Rectal smooth muscle tissue (tissue), 1 donor: ENCODE measurements around the gene ITSN2.

Experiments used
- H3K27ac ChIP-seq: one replicate; pipeline ENCODE4 v1.7.0; 2013; ENCODE audit warnings: low read depth, low read length, inconsistent platforms
- H3K27me3 ChIP-seq: one replicate; pipeline ENCODE4 v1.7.0; 2013; ENCODE audit warnings: low read length; ENCODE audit not compliant: control insufficient read depth, insufficient read depth
- H3K36me3 ChIP-seq: one replicate; pipeline ENCODE4 v1.7.0; 2013; ENCODE audit warnings: low read length; ENCODE audit not compliant: control insufficient read depth, insufficient read depth
- H3K4me1 ChIP-seq: one replicate; pipeline ENCODE4 v1.7.0; 2013; ENCODE audit warnings: low read length; ENCODE audit not compliant: control insufficient read depth, insufficient read depth
- H3K4me3 ChIP-seq: one replicate; pipeline ENCODE4 v1.7.0; 2013; ENCODE audit warnings: low read length
- H3K9ac ChIP-seq: one replicate; pipeline ENCODE4 v1.7.0; 2013; ENCODE audit warnings: low read length

Gene ITSN2

DNA sequence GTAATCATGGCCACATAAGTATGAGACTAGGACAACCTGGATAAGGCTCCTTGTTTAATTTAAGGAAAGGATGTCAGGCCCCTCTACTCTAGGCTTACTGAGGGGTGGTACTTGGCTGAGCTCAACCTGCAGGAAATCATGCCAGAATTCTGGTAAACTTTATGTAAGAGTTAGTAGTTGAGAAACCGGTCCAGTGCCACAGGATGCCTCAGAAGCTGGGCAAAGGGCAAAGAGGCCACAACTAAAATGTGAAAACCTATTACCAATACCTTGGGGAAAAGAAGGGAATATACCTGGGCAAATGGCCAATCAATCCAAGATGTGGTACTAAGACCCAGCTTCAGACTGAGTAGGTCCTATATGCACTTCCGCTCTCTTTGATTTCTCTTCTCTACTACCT, 86.7 kb downstream of the ITSN2 start:
- Histone ChIP-seq H3K27me3 (no peaks in the 10 kb centered on the region), H3K4me1 (no peaks in the 10 kb centered on the region), H3K27ac (no peak overlapping the region), H3K4me3 (no peak overlapping the region), H3K9ac (no peak overlapping the region), H3K36me3 (peaks cover 8% of the 10 kb centered on the region)

DNA sequence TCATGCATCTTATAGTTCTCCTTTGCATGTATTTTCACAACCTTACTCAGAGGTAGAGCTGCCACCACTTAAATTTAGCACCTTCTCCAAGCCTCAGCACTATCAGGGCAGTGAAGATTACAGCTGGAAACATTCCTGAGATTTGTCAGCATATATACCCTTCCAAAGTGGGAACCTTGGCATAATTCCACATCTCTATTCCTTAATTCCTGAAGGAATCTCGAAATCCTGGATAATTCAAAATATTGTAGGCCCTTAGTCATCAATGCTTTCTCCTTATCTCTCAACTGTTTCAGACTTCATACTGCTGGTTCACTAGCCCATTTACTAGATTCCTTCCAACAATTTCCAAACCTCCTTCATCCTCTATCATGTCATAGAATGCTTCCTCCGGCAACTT, 87.4 kb downstream of the ITSN2 start:
- peaks cover 8% of the 10 kb centered on the region for H3K36me3 ChIP-seq
- no peaks in the 10 kb centered on the region for H3K27me3 ChIP-seq
- no peaks in the 10 kb centered on the region for H3K4me1 ChIP-seq
- no peak overlapping the region for H3K4me3 ChIP-seq
- H3K27ac ChIP-seq: no peak overlapping the region
- H3K9ac ChIP-seq: no peak overlapping the region

DNA sequence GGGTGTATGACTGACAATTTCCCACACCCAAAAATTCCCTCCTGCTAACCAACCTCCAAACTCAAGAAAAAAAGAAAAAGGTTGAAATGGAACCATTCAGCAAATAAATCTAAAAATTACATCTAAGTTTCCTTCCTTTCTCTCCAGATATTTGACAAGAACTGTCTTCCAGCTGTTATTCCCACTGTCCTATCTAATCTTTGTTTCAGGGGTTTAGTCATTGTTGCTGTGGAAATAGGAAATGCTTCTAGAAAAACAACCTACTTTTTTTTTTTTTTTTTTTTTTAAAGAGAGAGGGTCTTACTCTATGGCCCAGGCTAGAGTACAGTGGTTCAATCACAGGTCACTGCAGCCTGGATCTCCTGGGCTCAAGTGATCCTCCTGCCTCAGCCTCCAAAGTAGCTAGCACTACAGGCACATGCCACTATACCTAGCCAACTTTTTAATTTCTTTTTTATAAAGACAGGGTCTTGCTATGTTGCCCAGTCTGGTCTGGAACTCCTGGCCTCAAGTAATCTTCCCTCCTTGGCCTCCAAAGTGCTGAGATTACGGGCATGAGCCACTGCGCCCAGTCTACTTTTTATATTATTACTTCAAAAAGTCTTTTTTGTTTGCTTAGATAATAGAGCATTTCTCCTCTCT, 88.1 kb downstream of the ITSN2 start:
- H3K9ac ChIP-seq: no peak overlapping the region
- H3K27ac ChIP-seq: no peak overlapping the region
- no peaks in the 10 kb centered on the region for H3K4me1 ChIP-seq
- H3K27me3 ChIP-seq: no peaks in the 10 kb centered on the region
- no peak overlapping the region for H3K4me3 ChIP-seq
- H3K36me3 ChIP-seq: peaks cover 8% of the 10 kb centered on the region

DNA sequence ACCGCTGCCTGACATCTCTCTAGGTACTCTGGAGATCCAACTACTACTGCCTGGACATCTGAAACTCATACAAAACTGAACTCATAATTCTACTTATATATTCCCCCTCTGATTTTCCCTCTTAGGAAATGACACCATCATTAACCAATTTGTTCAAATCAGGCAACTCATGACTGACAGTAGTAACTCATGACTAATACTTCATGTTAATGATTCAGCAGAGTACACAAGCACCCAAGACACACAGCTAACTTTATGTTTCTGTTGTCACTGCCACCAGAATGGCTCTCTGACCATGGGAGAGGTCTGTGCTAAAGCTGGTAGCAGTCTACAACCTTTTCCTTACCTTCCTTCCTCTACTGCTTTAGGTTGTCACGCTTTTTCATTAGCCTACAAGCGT, 91.1 kb downstream of the ITSN2 start:
- Histone ChIP-seq H3K4me3 (no peak overlapping the region), H3K27ac (no peak overlapping the region), H3K4me1 (no peaks in the 10 kb centered on the region), H3K36me3 (peaks cover 5% of the 10 kb centered on the region), H3K27me3 (no peaks in the 10 kb centered on the region), H3K9ac (no peak overlapping the region)

DNA sequence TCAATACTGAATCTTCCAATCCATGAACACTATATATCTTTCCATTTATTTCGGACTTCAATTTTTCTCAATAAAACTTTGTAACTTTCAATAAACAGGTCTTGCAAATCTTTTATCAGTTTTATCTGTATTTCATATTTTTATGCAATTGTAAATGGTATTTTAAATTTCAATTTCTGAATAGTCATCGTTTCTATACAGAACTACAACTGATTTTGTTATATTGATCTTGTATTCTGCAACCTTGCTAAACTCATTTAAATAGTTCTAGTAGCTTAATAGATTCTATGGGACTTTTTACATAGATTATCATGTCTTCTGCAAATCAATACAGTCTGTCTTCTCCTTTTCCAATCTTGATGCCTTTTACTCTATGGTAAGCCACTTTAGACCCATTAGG, 95.1 kb downstream of the ITSN2 start:
- H3K9ac ChIP-seq: no peak overlapping the region
- peaks cover 3% of the 10 kb centered on the region for H3K36me3 ChIP-seq
- peaks cover 2% of the 10 kb centered on the region for H3K4me1 ChIP-seq
- no peak overlapping the region for H3K4me3 ChIP-seq
- no peak overlapping the region for H3K27ac ChIP-seq
- H3K27me3 ChIP-seq: no peaks in the 10 kb centered on the region

DNA sequence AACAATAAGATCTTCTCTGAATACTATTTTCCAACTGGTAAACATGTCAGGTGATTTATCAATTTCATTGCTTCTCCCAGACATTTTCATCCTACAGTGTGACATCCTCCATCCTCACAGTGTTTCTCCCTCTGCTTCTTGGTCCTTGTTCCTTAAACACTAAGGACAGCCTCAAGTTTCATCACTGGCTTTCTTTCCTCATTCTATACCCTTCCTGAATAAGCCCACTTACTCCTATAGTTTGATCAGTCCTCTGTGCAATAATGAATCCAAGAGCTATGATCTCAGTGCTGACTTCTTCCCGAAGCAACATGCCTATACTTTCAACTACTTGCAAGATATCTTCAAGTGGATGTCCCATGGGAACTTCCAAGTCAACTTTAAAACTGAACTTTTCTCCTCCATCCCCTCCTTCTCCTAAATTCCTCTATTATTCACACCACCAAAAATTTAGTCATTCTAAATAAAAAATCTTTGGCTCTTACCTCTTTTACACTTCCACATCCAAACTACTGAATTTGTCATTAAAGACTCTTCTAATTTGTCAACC, 97.8 kb downstream of the ITSN2 start:
- Histone ChIP-seq H3K27ac (no peak overlapping the region), H3K27me3 (no peaks in the 10 kb centered on the region), H3K36me3 (peaks cover 5% of the 10 kb centered on the region), H3K9ac (no peak overlapping the region), H3K4me3 (no peak overlapping the region), H3K4me1 (peaks cover 2% of the 10 kb centered on the region)

DNA sequence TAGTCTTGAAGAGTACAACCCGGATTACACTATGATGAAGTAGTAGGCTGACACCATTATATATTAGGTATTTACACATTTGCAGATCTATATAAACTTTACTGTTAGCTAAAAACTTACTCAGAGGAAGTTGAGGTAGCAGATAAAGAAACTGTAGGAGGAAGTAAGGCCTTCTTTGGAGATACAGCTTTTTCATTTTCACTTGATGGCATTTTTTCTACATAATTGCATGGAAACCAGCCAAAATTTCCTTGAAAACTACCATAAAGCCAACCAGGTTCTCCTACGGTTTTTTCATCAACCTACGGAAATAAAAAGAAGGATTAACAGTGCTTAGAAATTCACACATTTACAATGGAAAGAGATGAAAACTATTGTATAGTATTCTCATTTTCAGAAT, 98.9 kb downstream of the ITSN2 start:
- Histone ChIP-seq H3K36me3 (peaks cover 5% of the 10 kb centered on the region), H3K4me1 (peaks cover 2% of the 10 kb centered on the region), H3K9ac (no peak overlapping the region), H3K27ac (no peak overlapping the region), H3K27me3 (no peaks in the 10 kb centered on the region), H3K4me3 (no peak overlapping the region)

DNA sequence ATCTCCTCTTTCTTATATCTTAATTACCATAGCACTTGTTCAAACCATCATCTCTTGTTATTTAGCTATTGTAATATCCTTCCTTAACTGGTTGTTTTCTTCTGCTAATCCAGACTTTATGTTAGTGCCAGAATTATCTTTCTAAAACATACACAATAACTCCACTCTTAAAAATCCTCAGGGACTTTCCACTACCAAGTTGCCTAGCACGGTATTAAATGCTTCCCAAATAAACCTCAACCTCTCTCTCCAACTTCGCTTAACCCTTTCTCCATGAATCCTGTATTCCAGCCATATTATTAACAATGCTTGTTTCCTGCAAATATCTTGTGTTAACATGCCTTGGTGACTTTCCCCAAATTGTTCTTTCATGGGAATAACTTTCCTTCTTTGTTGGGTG, 101.0 kb downstream of the ITSN2 start:
- H3K27ac ChIP-seq: no peak overlapping the region
- H3K36me3 ChIP-seq: peaks cover 5% of the 10 kb centered on the region
- peaks cover 2% of the 10 kb centered on the region for H3K4me1 ChIP-seq
- no peaks in the 10 kb centered on the region for H3K27me3 ChIP-seq
- H3K9ac ChIP-seq: no peak overlapping the region
- no peak overlapping the region for H3K4me3 ChIP-seq

DNA sequence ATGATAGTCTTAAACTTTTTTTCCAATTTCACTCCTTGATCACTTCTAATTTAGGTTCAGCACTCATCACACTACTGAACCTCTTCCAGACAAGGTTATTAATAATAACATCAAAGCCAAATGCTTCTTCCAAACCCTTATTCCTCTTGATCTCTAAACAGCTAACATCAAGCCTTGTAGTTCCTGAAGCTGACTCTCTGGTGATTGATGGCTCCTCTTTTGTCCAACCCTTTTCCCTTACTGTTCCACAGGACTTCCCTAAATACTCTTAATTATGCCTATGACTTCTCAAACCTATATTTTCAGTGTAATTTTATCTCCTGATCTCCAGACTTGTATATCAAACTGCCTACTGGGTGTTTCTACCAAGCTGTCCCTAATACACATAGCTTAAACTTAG, 101.6 kb downstream of the ITSN2 start:
- Histone ChIP-seq H3K27ac (no peak overlapping the region), H3K27me3 (no peaks in the 10 kb centered on the region), H3K36me3 (peaks cover 7% of the 10 kb centered on the region), H3K4me1 (peaks cover 2% of the 10 kb centered on the region), H3K9ac (no peak overlapping the region), H3K4me3 (no peak overlapping the region)

DNA sequence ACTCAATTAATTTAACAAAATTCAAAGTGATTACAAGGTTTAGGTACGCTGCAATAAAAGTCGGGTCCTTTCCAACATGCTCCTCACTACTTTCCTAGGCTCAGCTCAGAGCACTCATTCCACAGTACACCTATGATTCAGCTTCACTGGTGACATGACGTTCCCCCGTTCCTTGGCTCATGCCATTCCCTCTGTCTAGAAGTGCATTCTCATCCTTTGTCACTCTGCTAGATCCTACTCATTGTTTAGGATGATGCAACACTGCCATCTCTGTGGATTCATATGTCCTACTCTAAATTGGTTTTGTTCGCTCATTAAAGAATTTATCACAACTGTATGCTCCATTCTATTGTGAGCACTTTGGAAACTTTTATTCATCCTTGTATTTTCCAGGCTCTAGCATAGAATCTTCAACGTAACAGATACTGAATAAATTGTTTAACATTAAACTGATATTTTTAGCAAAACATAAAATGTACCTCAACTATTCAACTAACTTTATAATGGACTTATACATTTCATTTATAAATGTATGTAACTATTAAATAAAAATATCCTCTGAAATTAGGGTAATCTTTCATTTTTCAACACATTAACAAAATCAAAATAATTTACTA, 106.9 kb downstream of the ITSN2 start:
- Histone ChIP-seq H3K4me1 (no peaks in the 10 kb centered on the region), H3K27ac (no peak overlapping the region), H3K9ac (no peak overlapping the region), H3K27me3 (no peaks in the 10 kb centered on the region), H3K4me3 (no peak overlapping the region), H3K36me3 (peaks cover 8% of the 10 kb centered on the region)

DNA sequence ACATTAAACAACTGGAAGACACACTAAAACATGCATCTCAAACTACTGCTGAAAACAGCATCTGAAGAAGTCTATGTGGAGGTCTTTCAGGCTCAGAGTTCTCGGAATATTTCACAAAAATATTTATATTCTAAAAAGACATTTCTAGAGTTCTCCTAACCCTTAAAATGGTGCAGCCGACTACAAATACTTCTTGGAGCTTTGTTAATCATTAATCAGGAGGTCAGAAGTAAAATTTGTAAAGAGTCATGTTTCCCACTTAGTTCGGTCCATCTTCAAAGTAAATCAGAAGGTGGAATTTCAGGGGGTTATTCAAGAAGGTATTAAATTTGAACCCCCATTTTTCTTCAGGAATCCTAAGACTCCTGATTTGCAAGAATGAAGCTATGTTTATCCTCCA, 112.7 kb downstream of the ITSN2 start:
- no peak overlapping the region for H3K27ac ChIP-seq
- peaks cover 8% of the 10 kb centered on the region for H3K36me3 ChIP-seq
- no peaks in the 10 kb centered on the region for H3K4me1 ChIP-seq
- H3K9ac ChIP-seq: no peak overlapping the region
- H3K4me3 ChIP-seq: no peak overlapping the region
- no peaks in the 10 kb centered on the region for H3K27me3 ChIP-seq

DNA sequence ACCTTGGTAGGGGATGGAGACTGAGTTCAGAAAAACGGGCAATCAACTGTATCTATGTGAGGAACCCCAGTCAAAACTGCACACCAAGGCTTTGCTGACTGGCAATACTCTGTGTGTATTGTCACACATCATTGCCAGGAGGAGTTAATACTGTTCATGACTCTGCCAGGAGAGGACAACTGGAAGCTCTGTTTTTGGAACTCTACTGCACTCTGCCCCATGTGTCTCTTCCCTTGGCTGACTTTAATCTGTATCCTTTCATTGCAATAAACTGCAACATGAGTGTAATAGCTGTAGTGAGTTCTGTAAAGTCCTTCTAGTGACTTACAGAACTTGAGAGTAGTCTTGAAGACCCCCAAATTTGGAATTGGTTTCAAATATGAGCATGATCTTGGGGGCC, 113.2 kb downstream of the ITSN2 start:
- H3K4me1 ChIP-seq: no peaks in the 10 kb centered on the region
- no peak overlapping the region for H3K27ac ChIP-seq
- no peaks in the 10 kb centered on the region for H3K27me3 ChIP-seq
- H3K36me3 ChIP-seq: peaks cover 8% of the 10 kb centered on the region
- no peak overlapping the region for H3K4me3 ChIP-seq
- H3K9ac ChIP-seq: no peak overlapping the region
